Measurements from ENCODE around the gene RTCB.

GRCh38 chr22:32339190-32340012 lies 72.6 kb downstream of the RTCB start:
- TF ChIP-seq CTCF (IDR thresholded peaks at IDR 0.05), result no peak
- TF ChIP-seq EZH2 (IDR thresholded peaks at IDR 0.05), result no peak

All from neural progenitor cell (in vitro differentiated cells).